WTC11 (cell line): ENCODE data around the gene OSBPL5. TPM values are rescaled to one million over a fixed set of nuclear protein-coding genes. Genes with fewer than 3 reads are reported as not detected.

Experiments
- ATAC-seq: fragments of 200-7000 bp; cut with Tn5 transposase; 2 replicates; pipeline ENCODE4 v1.10.0; 2021; ENCODE audit warnings: mild to moderate bottlenecking, moderate library complexity
- CTCF ChIA-PET: fragments of 300-600 bp; sonication (Branson Sonifier 250); formaldehyde crosslinking; loops from one replicate; lab custom pipeline; 2021; ENCODE audit warnings: antibody characterized with exemption; lab: Charles Lee
- POLR2A ChIA-PET: fragments of 350-600 bp; sonication (Branson Sonifier 250); formaldehyde crosslinking; loops from one replicate; lab custom pipeline; 2021; ENCODE audit warnings: antibody characterized with exemption; lab: Charles Lee
- DNase-seq: peaks from one replicate; pipeline ENCODE4 v3.0.0; 2021; ENCODE audit warnings: low spot score
- H3K27ac Mint-ChIP-seq: 2 replicates; pipeline ENCODE4 v1.8.0; 2021; ENCODE audit warnings: mixed read lengths
- H3K27me3 Mint-ChIP-seq: 2 replicates; pipeline ENCODE4 v1.8.0; 2021; ENCODE audit warnings: low read depth, mild to moderate bottlenecking, moderate library complexity, mixed read lengths
- H3K36me3 Mint-ChIP-seq: 2 replicates; pipeline ENCODE4 v1.8.0; 2021; ENCODE audit warnings: mixed read lengths
- H3K4me1 Mint-ChIP-seq: 2 replicates; pipeline ENCODE4 v1.8.0; 2022; ENCODE audit warnings: mixed read lengths
- H3K4me3 Mint-ChIP-seq: 2 replicates; pipeline ENCODE4 v1.8.0; 2021; ENCODE audit warnings: mild to moderate bottlenecking, moderate library complexity, mixed read lengths
- H3K9me3 Mint-ChIP-seq: 2 replicates; pipeline ENCODE4 v1.8.0; 2021; ENCODE audit warnings: mixed read lengths
- E2F5 ChIP-seq: sonication (generic); formaldehyde crosslinking; IDR thresholded peaks from 2 replicates; pipeline ENCODE4 v1.8.1; 2022; ENCODE audit warnings: mild to moderate bottlenecking, moderate library complexity, missing genetic modification reagents
- FOXP1 ChIP-seq: sonication (generic); formaldehyde crosslinking; IDR thresholded peaks from 2 replicates; pipeline ENCODE4 v1.8.0; 2022; ENCODE audit warnings: missing genetic modification reagents, mild to moderate bottlenecking, moderate library complexity, borderline replicate concordance
- FOXP4 ChIP-seq: sonication (generic); formaldehyde crosslinking; IDR thresholded peaks from 2 replicates; pipeline ENCODE4 v1.8.0; 2022; ENCODE audit warnings: mild to moderate bottlenecking, missing genetic modification reagents
- GRHL2 ChIP-seq: fragments of 250-450 bp; sonication (Bioruptor Pico); IDR thresholded peaks from 2 replicates; pipeline ENCODE4 v1.8.0; 2022; ENCODE audit warnings: mild to moderate bottlenecking, moderate library complexity; ENCODE audit not compliant: insufficient replicate concordance, severe bottlenecking
- IRF1 ChIP-seq: sonication (generic); formaldehyde crosslinking; IDR thresholded peaks from 2 replicates; pipeline ENCODE4 v1.8.0; 2023; ENCODE audit warnings: missing genetic modification reagents
- MAX ChIP-seq: sonication (generic); formaldehyde crosslinking; IDR thresholded peaks from 2 replicates; pipeline ENCODE4 v1.8.0; 2022; ENCODE audit warnings: mild to moderate bottlenecking, missing genetic modification reagents
- OVOL2 ChIP-seq: fragments of 250-450 bp; sonication (Bioruptor Pico); IDR thresholded peaks from 2 replicates; pipeline ENCODE4 v1.9.0; 2021; ENCODE audit warnings: mild to moderate bottlenecking, borderline replicate concordance
- PRDM15 ChIP-seq: sonication (generic); formaldehyde crosslinking; IDR thresholded peaks from 2 replicates; pipeline ENCODE4 v1.8.0; 2022; ENCODE audit warnings: missing genetic modification reagents
- TEAD4 ChIP-seq: sonication (generic); formaldehyde crosslinking; IDR thresholded peaks from 2 replicates; pipeline ENCODE4 v1.8.0; 2022; ENCODE audit warnings: mild to moderate bottlenecking, missing genetic modification reagents
- USF2 ChIP-seq: sonication (generic); formaldehyde crosslinking; IDR thresholded peaks from 2 replicates; pipeline ENCODE4 v1.8.1; 2023; ENCODE audit warnings: mild to moderate bottlenecking, missing genetic modification reagents, moderate library complexity
- ZBTB43 ChIP-seq: sonication (generic); formaldehyde crosslinking; IDR thresholded peaks from 2 replicates; pipeline ENCODE4 v1.8.1; 2023; ENCODE audit warnings: mild to moderate bottlenecking, missing genetic modification reagents
- ZNF671 ChIP-seq: fragments of 250-450 bp; sonication (Bioruptor Pico); IDR thresholded peaks from 2 replicates; pipeline ENCODE4 v1.8.0; 2021; ENCODE audit warnings: mild to moderate bottlenecking
- total RNA-seq: library from RNA; stranded (reverse); gene quantifications from 3 replicates; pipeline ENCODE4 v1.2.3, GENCODE V29; 2021

The OSBPL5 gene
- total RNA-seq, 1 experiment from 2014 or later = 17.7 TPM

GRCh38 chr11:3167143-3168119, 2.3 kb upstream of the OSBPL5 start:
- Mint-ChIP-seq H3K27ac (no peak overlapping the region), H3K4me1 (peaks cover 20% of the 10 kb centered on the region), H3K36me3 (no peaks in the 10 kb centered on the region), H3K9me3 (no peaks in the 10 kb centered on the region), H3K27me3 (peaks cover 32% of the 10 kb centered on the region), H3K4me3 (no peak overlapping the region)
- ATAC-seq (no peak), DNase-seq (no peak)
- ChIA-PET POLR2A (interaction anchor here (0.5 kb wide), 1 partner anchor 17 kb away, joined by 4 read pairs; no protein-coding TSS in a partner anchor), CTCF (interaction anchor here (1.0 to 1.7 kb wide), 4 partner anchors 22 to 144 kb away, joined by 3 to 8 read pairs (median 3); no protein-coding TSS in a partner anchor)
- no peak for TF ChIP-seq IRF1 (CRISPR knock-in tag)
- no peak for TF ChIP-seq TEAD4 (CRISPR knock-in tag)
- no peak for TF ChIP-seq FOXP1 (CRISPR knock-in tag)
- no peak for TF ChIP-seq PRDM15 (CRISPR knock-in tag)
- TF ChIP-seq MAX (CRISPR knock-in tag) = no peak
- TF ChIP-seq USF2 (CRISPR knock-in tag) = no peak
- TF ChIP-seq E2F5 = no peak
- no peak for TF ChIP-seq ZNF671
- TF ChIP-seq OVOL2 = no peak
- TF ChIP-seq FOXP4 (CRISPR knock-in tag) = no peak
- no peak for TF ChIP-seq ZBTB43 (CRISPR knock-in tag)
- no peak for TF ChIP-seq GRHL2 (CRISPR knock-in tag)
